DOHH2 (cell line): ENCODE data around the gene RALGDS.
"Not testable (repeated sequence)": the region's sequence is repeated elsewhere in the genome, so short reads cannot be mapped to it uniquely, and the experiment has no call there.

Experiments used
- EZH2phosphoT487 ChIP-seq: fragments of 200-600 bp; sonication (generic); IDR thresholded peaks from 2 replicates; pipeline ENCODE4 v1.6.1; 2017; ENCODE audit warnings: borderline replicate concordance, mild to moderate bottlenecking, antibody characterized with exemption, low read length, moderate library complexity, mixed read lengths
- TF ChIP-seq, protein P1 (sequence below): fragments of 200-600 bp; sonication (generic); IDR thresholded peaks from one replicate; pipeline ENCODE4 v1.5.1; 2014; ENCODE audit warnings: antibody characterized with exemption, mild to moderate bottlenecking, low read depth, low read length; ENCODE audit not compliant: poor library complexity, severe bottlenecking

DNA sequence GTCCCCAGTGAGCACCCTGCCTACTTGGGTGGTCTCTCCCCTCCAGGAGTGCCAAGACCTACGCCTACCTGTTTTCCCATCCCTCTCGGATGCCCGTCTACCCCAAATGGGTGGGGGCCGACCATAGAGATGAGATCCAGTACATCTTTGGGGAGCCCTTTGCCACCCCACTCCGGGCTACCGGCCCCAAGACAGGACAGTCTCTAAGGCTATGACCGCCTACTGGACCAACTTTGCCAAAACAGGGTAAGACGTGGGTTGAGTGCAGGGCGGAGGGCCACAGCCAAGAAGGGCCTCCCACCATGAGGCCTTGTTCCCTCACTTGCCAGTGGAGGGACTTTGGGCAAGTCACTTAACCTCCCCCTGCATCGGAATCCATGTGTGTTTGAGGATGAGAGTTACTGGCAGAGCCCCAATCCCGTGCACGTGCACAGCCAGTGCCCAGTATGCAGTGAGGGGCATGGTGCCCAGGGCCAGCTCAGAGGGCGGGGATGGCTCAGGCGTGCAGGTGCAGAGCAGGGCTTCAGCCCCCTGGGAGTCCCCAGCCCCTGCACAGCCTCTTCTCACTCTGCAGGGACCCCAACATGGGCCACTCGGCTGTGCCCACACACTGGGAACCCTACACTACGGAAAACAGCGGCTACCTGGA is 34.7 kb downstream of the RALGDS start:
- TF ChIP-seq, protein P1, sequence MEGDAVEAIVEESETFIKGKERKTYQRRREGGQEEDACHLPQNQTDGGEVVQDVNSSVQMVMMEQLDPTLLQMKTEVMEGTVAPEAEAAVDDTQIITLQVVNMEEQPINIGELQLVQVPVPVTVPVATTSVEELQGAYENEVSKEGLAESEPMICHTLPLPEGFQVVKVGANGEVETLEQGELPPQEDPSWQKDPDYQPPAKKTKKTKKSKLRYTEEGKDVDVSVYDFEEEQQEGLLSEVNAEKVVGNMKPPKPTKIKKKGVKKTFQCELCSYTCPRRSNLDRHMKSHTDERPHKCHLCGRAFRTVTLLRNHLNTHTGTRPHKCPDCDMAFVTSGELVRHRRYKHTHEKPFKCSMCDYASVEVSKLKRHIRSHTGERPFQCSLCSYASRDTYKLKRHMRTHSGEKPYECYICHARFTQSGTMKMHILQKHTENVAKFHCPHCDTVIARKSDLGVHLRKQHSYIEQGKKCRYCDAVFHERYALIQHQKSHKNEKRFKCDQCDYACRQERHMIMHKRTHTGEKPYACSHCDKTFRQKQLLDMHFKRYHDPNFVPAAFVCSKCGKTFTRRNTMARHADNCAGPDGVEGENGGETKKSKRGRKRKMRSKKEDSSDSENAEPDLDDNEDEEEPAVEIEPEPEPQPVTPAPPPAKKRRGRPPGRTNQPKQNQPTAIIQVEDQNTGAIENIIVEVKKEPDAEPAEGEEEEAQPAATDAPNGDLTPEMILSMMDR, result not testable (repeated sequence)
- not testable (repeated sequence) for TF ChIP-seq EZH2phosphoT487
